OCI-LY3 (cell line): Measurements from ENCODE around the gene RALGAPB.

Experiments
- CTCF ChIP-seq: fragments of 200-600, 300-600 bp; sonication (generic); IDR thresholded peaks from 2 replicates; pipeline ENCODE4 v1.5.1; 2014; ENCODE audit warnings: antibody characterized with exemption, low read length, low read depth
- EZH2phosphoT487 ChIP-seq: fragments of 200-600 bp; shearing (Covaris generic); IDR thresholded peaks from 2 replicates; pipeline ENCODE4 v1.6.1; 2018; ENCODE audit warnings: antibody characterized with exemption, mixed run types, low read depth

DNA sequence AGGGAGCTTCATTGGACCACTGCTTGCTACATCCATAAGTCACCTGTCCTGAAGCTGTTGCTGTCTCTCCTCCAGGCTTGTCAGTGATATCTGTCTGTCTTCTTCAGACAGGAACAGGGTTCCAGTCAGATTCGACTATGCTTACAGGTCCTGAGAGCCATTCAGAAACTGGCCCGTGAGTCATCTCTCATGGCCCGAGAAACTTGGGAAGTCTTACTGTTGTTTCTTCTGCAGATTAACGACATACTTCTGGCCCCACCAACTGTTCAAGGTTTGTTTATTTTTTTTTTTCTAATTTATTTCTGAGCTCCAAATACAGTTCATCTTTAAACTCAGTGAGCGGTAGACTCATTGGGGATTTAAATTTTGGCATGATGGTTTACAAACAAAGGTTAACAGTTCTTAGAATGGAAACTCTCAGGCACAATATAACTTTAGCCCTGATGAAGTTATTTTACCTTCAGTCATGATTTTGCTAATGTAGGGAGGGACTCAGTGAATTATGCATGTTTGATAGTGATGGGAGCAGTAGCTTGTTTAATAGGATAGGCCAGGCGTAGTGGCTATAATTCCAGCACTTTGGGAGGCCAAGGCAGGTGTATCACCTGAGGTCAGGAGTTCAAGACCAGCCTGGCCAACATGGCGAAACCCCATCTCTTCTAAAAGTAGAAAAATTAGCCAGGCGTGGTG, 24.7 kb downstream of the RALGAPB start:
- TF ChIP-seq CTCF (no peak), EZH2phosphoT487 (no peak)
